Prostate gland (tissue), 2 donors: ENCODE data around the gene TCEANC. TPM values are rescaled to one million over a fixed set of nuclear protein-coding genes. Genes with fewer than 3 reads are reported as not detected.

Experiments
- DNase-seq: peaks from one replicate; pipeline ENCODE4 v3.0.0-alpha.2; 2019; ENCODE audit warnings: low spot score
- H3K27ac ChIP-seq, 2 donors: fragments of 200-600 bp; sonication (generic); 2 replicates each; pipeline ENCODE4 v1.5.1; 2017 to 2019
- H3K27me3 ChIP-seq: fragments of 200-600 bp; sonication (generic); replicated peaks from 2 replicates; pipeline ENCODE4 v1.5.1; 2019; ENCODE audit not compliant: insufficient read depth
- H3K36me3 ChIP-seq, 2 donors: fragments of 200-600 bp; sonication (generic); 1 replicate in 1 of 2; 2 replicates in 1 of 2; pipeline versions ENCODE4 v1.5.1 to v1.8.1; 2017 to 2019
- H3K4me1 ChIP-seq: fragments of 200-600 bp; sonication (generic); replicated peaks from 2 replicates; pipeline ENCODE4 v1.5.1; 2019
- H3K4me3 ChIP-seq, 2 donors: fragments of 200-600 bp; sonication (generic); 2 replicates each; pipeline ENCODE4 v1.5.1; 2017 to 2019
- H3K9me3 ChIP-seq: fragments of 200-600 bp; sonication (generic); 2 replicates; pipeline ENCODE4 v1.5.1; 2017
- CTCF ChIP-seq, 4 experiments: fragments of 200-600 bp in 2 of 4; fragments of 450-650 bp in 2 of 4; sonication (generic) in 2 of 4; IDR thresholded peaks; 1 replicate in 3 of 4; 2 replicates in 1 of 4; pipeline ENCODE4 v1.5.1; 2016 to 2019; ENCODE audit warnings: antibody characterized with exemption in 4 of 4, mild to moderate bottlenecking in 2 of 4, moderate library complexity in 2 of 4
- POLR2A ChIP-seq: fragments of 450-650 bp; IDR thresholded peaks from one replicate; pipeline ENCODE4 v1.6.1; 2016; ENCODE audit warnings: antibody characterized with exemption, mild to moderate bottlenecking
- POLR2AphosphoS5 ChIP-seq: sonication (generic); formaldehyde crosslinking; IDR thresholded peaks from one replicate; pipeline ENCODE4 v1.6.1; 2017; ENCODE audit warnings: antibody characterized with exemption
- WGBS: methylation state at CpG from one replicate; pipeline ENCODE4 v1.1.5; 2018; 5-methylcytosine and 5-hydroxymethylcytosine counted together
- intact Hi-C: fragments of 100-400 bp; cut with DNase I; formaldehyde crosslinking; loops from one replicate; pipeline ENCODE4 v1.14.2; 2022
- total RNA-seq, 2 donors: library from RNA; depleted of rRNA; stranded (reverse); fragments of >200 nt; gene quantifications; one replicate each; pipeline ENCODE4 v1.1.0, GENCODE V29; 2016

Gene TCEANC
- total RNA-seq, 2 donors from 2014 or later = 3.1 to 4.9 TPM

DNA sequence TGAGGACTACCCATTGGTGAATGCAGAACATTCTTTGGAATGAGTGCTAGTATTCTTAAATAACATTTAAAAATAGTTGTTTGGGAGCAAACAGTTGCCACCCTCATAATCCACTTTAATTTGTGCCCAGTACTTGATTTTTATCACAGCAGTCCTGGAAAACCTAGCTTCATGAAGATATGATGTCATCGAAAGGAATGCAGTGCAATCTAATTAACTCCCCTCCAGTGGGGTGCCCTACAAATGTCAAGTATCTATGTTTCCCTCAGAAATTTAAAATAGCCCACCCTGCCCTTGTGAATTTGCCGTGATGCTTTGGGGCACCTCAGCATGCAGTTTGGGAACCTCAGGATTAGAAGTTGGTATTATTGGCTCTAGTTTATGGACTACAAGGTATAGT lies 41.4 kb downstream of the TCEANC start:
- intact Hi-C loops = no loop called here
- H3K9me3 ChIP-seq = no peaks in the 10 kb centered on the region
- DNase-seq = no peak
- H3K4me3 ChIP-seq = no peak overlapping the region
- H3K36me3 ChIP-seq = no peaks in the 10 kb centered on the region
- no peak overlapping the region for H3K27ac ChIP-seq
- TF ChIP-seq POLR2AphosphoS5 (no peak), POLR2A (no peak), CTCF (IDR thresholded peaks at IDR 0.05) (no peak)
- no peaks in the 10 kb centered on the region for H3K4me1 ChIP-seq
- WGBS = 67% methylated on average over 2 of the region's 2 CpGs
- no peaks in the 10 kb centered on the region for H3K27me3 ChIP-seq

DNA sequence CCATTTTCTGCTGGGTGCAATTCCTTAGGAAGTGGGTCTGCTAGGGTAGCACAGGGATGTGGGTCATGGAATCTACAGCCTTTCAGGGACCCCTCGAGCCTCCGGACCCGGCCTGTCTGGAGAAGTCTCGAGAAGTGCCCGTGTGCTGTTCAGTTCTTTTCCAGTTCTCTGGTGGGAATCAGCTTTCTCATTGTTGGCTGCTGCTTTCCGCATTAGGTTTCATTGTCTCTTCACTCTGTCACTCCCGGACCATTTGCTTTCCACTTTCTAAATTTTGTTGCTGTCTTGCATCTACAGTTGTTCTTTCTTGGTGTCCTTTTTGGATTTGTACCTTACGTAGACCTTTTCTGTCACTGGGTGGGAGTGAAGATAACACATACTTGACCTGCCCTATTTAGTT lies 42.0 kb downstream of the TCEANC start:
- Histone ChIP-seq H3K4me3 (no peak overlapping the region), H3K36me3 (no peaks in the 10 kb centered on the region), H3K27me3 (no peaks in the 10 kb centered on the region), H3K27ac (no peak overlapping the region), H3K9me3 (no peaks in the 10 kb centered on the region), H3K4me1 (no peaks in the 10 kb centered on the region)
- no peak for DNase-seq
- 64% methylated on average over 8 of the region's 8 CpGs for WGBS
- intact Hi-C loops = no loop called here
- TF ChIP-seq POLR2A = no peak
- no peak for TF ChIP-seq CTCF (IDR thresholded peaks at IDR 0.05)

- H3K4me1 ChIP-seq = no peaks in the 10 kb centered on the region
- no peak overlapping the region for H3K27ac ChIP-seq
These were observed 42.7 kb downstream of the TCEANC start for GRCh38 chrX:13695601-13696115.

GRCh38 chrX:13697455-13697854 lies 44.5 kb downstream of the TCEANC start:
- Histone ChIP-seq H3K9me3 (no peaks in the 10 kb centered on the region), H3K27ac (no peak overlapping the region), H3K36me3 (no peaks in the 10 kb centered on the region), H3K4me1 (no peaks in the 10 kb centered on the region), H3K4me3 (no peak overlapping the region), H3K27me3 (no peaks in the 10 kb centered on the region)
- DNase-seq = no peak
- intact Hi-C loops = no loop called here
- no peak for TF ChIP-seq POLR2AphosphoS5
- TF ChIP-seq POLR2A = no peak
- TF ChIP-seq CTCF (IDR thresholded peaks at IDR 0.05) = no peak
- WGBS = 98% methylated on average over 2 of the region's 2 CpGs

More at GRCh38 chrX:13695601-13696115, 42.7 kb downstream of the TCEANC start:
- H3K36me3 ChIP-seq = no peaks in the 10 kb centered on the region
- intact Hi-C loops = no loop called here
- H3K27me3 ChIP-seq = no peaks in the 10 kb centered on the region
- WGBS = 70% methylated on average over 4 of the region's 4 CpGs
- H3K4me3 ChIP-seq = no peak overlapping the region
- no peak for DNase-seq
- TF ChIP-seq POLR2AphosphoS5 (no peak), CTCF (IDR thresholded peaks at IDR 0.05) (no peak), POLR2A (no peak)
- H3K9me3 ChIP-seq = no peaks in the 10 kb centered on the region

DNA sequence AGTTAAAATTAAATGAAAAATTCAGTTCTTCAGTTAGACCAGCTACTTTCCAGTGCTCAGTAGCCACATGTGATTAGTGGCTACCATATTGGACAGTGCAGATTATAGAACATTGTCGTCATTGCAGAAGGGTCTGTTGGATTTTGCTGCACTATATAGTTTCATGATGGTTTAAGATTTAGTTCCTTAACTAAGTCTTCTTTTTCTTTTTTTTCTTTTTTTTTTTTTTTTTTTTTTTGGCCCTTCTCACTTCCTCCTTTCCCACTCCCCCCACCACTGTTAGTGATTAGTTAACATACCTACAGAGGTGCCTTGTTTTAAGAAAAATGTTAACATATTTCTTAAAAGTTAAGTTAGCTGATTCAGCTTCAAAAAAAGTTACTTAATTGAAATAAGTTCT lies 45.0 kb downstream of the TCEANC start:
- no peaks in the 10 kb centered on the region for H3K36me3 ChIP-seq
- H3K27me3 ChIP-seq = no peaks in the 10 kb centered on the region
- H3K9me3 ChIP-seq = no peaks in the 10 kb centered on the region
- no peak overlapping the region for H3K4me3 ChIP-seq
- 100% methylated on average over 1 of the region's 1 CpG for WGBS
- no peak overlapping the region for H3K27ac ChIP-seq
- intact Hi-C loops = no loop called here
- H3K4me1 ChIP-seq = no peaks in the 10 kb centered on the region
- TF ChIP-seq POLR2A (no peak), POLR2AphosphoS5 (no peak), CTCF (IDR thresholded peaks at IDR 0.05) (no peak)
- DNase-seq = no peak
